Glomerular endothelial cell (primary cell): ENCODE measurements around the gene EBNA1BP2. TPM values are rescaled to one million over a fixed set of nuclear protein-coding genes. Genes with fewer than 3 reads are reported as not detected.
"Not testable (repeated sequence)": the region's sequence is repeated elsewhere in the genome, so short reads cannot be mapped to it uniquely, and the experiment has no call there.

Experiments used
- DNase-seq: peaks from one replicate; pipeline ENCODE4 v3.0.0-alpha.2; 2011; ENCODE audit warnings: low read depth, low spot score; ENCODE audit errors: extremely low read depth
- total RNA-seq: library from RNA; depleted of rRNA; stranded (reverse); fragments of >200 nt; gene quantifications from 2 replicates; pipeline ENCODE4 v1.2.3, GENCODE V29; 2015

EBNA1BP2 gene
- 91.4 and 93.0 TPM in 2 replicates for total RNA-seq

GRCh38 chr1:43171876-43172526 is at the start of gene EBNA1BP2, which contains the start of gene CFAP57:
Gene EBNA1BP2 (minus strand): TSS chr1:43172290. CDS start chr1:43172118, 172 bp downstream.
Gene CFAP57 (plus strand): TSS chr1:43172330. CDS start chr1:43172754, 424 bp downstream.
- peak; percentile 83 for DNase-seq

GRCh38 chr1:43221797-43222196 is 49.7 kb upstream of the EBNA1BP2 start:
- no peak for DNase-seq

- DNase-seq: no peak
Observed at GRCh38 chr1:43220905-43221778, 49.1 kb upstream of the EBNA1BP2 start.

GRCh38 chr1:43217747-43218146 is 45.7 kb upstream of the EBNA1BP2 start:
- DNase-seq: no peak

- no peak for DNase-seq
Observed at GRCh38 chr1:43214501-43215444, 42.7 kb upstream of the EBNA1BP2 start.

GRCh38 chr1:43208277-43208676 is 36.2 kb upstream of the EBNA1BP2 start:
- not testable (repeated sequence) for DNase-seq

GRCh38 chr1:43207229-43207853 is 35.3 kb upstream of the EBNA1BP2 start:
- peak; percentile 68 for DNase-seq

GRCh38 chr1:43206600-43207228 is 34.6 kb upstream of the EBNA1BP2 start:
- peak; percentile 94 for DNase-seq

GRCh38 chr1:43205671-43206070 is 33.6 kb upstream of the EBNA1BP2 start:
- DNase-seq: no peak

- no peak for DNase-seq
Observed at GRCh38 chr1:43204394-43204793, 32.3 kb upstream of the EBNA1BP2 start.

GRCh38 chr1:43203859-43204258 is 31.8 kb upstream of the EBNA1BP2 start:
- no peak for DNase-seq

- no peak for DNase-seq
Observed at GRCh38 chr1:43199093-43199726, 27.1 kb upstream of the EBNA1BP2 start.

- no peak for DNase-seq
Observed at GRCh38 chr1:43197343-43198127, 25.4 kb upstream of the EBNA1BP2 start.

GRCh38 chr1:43194509-43194908 is 22.4 kb upstream of the EBNA1BP2 start:
- no peak for DNase-seq

- DNase-seq: no peak
Observed at GRCh38 chr1:43188106-43188505, 16.0 kb upstream of the EBNA1BP2 start.

GRCh38 chr1:43184995-43185394 is 12.9 kb upstream of the EBNA1BP2 start:
- no peak for DNase-seq

GRCh38 chr1:43184388-43184787 is 12.3 kb upstream of the EBNA1BP2 start:
- DNase-seq: no peak

GRCh38 chr1:43177691-43178090 is 5.6 kb upstream of the EBNA1BP2 start:
- DNase-seq: no peak

- DNase-seq: no peak
Observed at GRCh38 chr1:43174873-43175272, 2.8 kb upstream of the EBNA1BP2 start.
